Muscle layer of colon (tissue), 2 donors: Measurements from ENCODE around the gene FLRT1.

Experiments
- H3K27ac ChIP-seq: one replicate; pipeline ENCODE4 v1.7.0; 2013; ENCODE audit warnings: low read depth, mild to moderate bottlenecking, low read length, moderate library complexity
- H3K27me3 ChIP-seq, 2 donors: one replicate each; pipeline ENCODE4 v1.7.0; 2013; ENCODE audit warnings: low read length in 2 of 2, mild to moderate bottlenecking in 2 of 2; ENCODE audit not compliant: insufficient read depth in 2 of 2, control insufficient read depth in 1 of 2
- H3K36me3 ChIP-seq: one replicate; pipeline ENCODE4 v1.7.0; 2013; ENCODE audit warnings: mild to moderate bottlenecking, low read length; ENCODE audit not compliant: insufficient read depth
- H3K4me1 ChIP-seq: one replicate; pipeline ENCODE4 v1.7.0; 2013; ENCODE audit warnings: mild to moderate bottlenecking, low read length; ENCODE audit not compliant: insufficient read depth
- H3K4me3 ChIP-seq, 2 donors: one replicate each; pipeline ENCODE4 v1.7.0; 2013; ENCODE audit warnings: low read length in 2 of 2, low read depth in 1 of 2, mild to moderate bottlenecking in 1 of 2, moderate library complexity in 1 of 2
- H3K9ac ChIP-seq: one replicate; pipeline ENCODE4 v1.7.0; 2013; ENCODE audit warnings: low read length
- H3K9me3 ChIP-seq: one replicate; pipeline ENCODE4 v1.7.0; 2013; ENCODE audit warnings: mild to moderate bottlenecking, low read length
- donor health status: abdominal sarcoma.
- donor health status: Adenocarcinoma of cecum.

Gene FLRT1

GRCh38 chr11:64074239-64074638, 38.5 kb downstream of the FLRT1 start:
- Histone ChIP-seq H3K27ac (no peak overlapping the region), H3K36me3 (no peaks in the 10 kb centered on the region), H3K9ac (no peak overlapping the region), H3K4me3 (no peak overlapping the region), H3K4me1 (peaks cover 7% of the 10 kb centered on the region), H3K9me3 (no peaks in the 10 kb centered on the region), H3K27me3 (no peaks in the 10 kb centered on the region)

GRCh38 chr11:64076758-64077157, 41.0 kb downstream of the FLRT1 start:
- no peak overlapping the region for H3K27ac ChIP-seq
- H3K4me1 ChIP-seq = peaks cover 4% of the 10 kb centered on the region
- H3K36me3 ChIP-seq = no peaks in the 10 kb centered on the region
- no peak overlapping the region for H3K9ac ChIP-seq
- H3K27me3 ChIP-seq = no peaks in the 10 kb centered on the region
- no peaks in the 10 kb centered on the region for H3K9me3 ChIP-seq
- H3K4me3 ChIP-seq = no peak overlapping the region

DNA sequence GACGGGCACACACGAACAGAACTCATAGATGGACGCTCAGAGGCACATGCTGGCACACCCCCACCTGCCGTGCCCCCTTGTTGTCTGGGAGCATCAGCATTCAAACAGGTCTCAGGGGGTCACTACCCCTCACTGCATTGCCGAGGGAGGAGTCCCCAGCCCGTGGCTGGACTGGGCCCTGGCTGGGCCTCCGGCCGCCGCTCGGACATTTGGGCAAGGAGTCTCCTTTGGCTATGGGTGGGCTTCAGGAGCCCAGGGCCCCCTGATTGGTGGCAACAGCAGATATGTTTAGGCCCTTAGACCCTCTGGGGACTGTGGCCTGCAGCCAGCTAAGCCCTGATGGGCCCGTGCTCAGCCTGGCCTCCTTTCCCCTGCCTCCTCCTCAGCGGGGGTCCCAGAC, 41.9 kb downstream of the FLRT1 start:
- H3K27me3 ChIP-seq = no peaks in the 10 kb centered on the region
- no peaks in the 10 kb centered on the region for H3K4me1 ChIP-seq
- H3K36me3 ChIP-seq = no peaks in the 10 kb centered on the region
- H3K9ac ChIP-seq = no peak overlapping the region
- no peak overlapping the region for H3K4me3 ChIP-seq
- no peak overlapping the region for H3K27ac ChIP-seq
- H3K9me3 ChIP-seq = no peaks in the 10 kb centered on the region

DNA sequence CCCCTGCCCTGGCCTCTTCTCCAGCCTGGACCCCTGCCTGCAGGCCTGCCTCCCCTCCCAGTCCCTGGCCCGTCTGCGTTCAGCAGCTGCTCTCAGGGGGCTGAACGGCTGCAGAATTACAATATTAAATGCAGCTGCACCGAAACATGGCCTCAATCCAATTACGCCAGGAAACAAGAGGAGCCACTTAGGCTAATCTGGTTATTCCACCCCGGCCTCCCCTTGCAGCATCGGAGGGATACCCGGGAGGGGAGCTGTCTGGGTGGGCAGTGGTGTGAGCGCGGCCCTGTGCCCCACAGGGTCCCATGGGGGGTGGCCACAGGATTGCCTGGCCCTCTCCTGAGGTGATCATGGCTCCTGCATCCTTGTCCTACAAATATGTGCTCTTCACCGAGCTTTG, 42.6 kb downstream of the FLRT1 start:
- H3K27ac ChIP-seq = no peak overlapping the region

GRCh38 chr11:64078905-64079304, 43.2 kb downstream of the FLRT1 start:
- Histone ChIP-seq H3K27ac (no peak overlapping the region), H3K27me3 (no peaks in the 10 kb centered on the region), H3K9me3 (no peaks in the 10 kb centered on the region), H3K4me1 (no peaks in the 10 kb centered on the region), H3K9ac (no peak overlapping the region), H3K4me3 (no peak overlapping the region), H3K36me3 (no peaks in the 10 kb centered on the region)

More for the DNA sequence above, 42.6 kb downstream of the FLRT1 start:
- Histone ChIP-seq H3K4me1 (no peaks in the 10 kb centered on the region), H3K9ac (no peak overlapping the region), H3K9me3 (no peaks in the 10 kb centered on the region), H3K4me3 (no peak overlapping the region), H3K27me3 (no peaks in the 10 kb centered on the region), H3K36me3 (no peaks in the 10 kb centered on the region)

DNA sequence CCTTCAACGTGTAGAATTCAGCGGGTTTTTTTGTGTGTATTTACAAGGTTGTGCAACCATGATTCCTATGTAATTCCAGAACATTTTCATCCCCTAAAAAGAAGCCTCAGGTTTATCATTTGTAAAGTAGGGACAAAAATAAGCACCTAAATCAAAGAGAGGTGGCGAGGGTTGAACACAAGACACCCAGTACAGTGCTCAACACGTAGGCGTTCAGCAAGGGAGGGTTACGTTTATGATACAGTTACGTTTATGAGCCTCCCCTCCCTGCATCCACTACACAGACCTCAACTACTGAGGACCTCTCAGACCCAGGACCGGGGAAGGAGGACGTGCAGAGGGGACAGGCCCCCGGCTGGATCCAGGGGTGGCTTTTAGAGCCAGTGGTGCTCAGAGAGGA, 44.7 kb downstream of the FLRT1 start:
- Histone ChIP-seq H3K9me3 (no peaks in the 10 kb centered on the region), H3K4me3 (no peak overlapping the region), H3K9ac (no peak overlapping the region), H3K36me3 (no peaks in the 10 kb centered on the region), H3K27me3 (no peaks in the 10 kb centered on the region), H3K27ac (no peak overlapping the region), H3K4me1 (no peaks in the 10 kb centered on the region)

DNA sequence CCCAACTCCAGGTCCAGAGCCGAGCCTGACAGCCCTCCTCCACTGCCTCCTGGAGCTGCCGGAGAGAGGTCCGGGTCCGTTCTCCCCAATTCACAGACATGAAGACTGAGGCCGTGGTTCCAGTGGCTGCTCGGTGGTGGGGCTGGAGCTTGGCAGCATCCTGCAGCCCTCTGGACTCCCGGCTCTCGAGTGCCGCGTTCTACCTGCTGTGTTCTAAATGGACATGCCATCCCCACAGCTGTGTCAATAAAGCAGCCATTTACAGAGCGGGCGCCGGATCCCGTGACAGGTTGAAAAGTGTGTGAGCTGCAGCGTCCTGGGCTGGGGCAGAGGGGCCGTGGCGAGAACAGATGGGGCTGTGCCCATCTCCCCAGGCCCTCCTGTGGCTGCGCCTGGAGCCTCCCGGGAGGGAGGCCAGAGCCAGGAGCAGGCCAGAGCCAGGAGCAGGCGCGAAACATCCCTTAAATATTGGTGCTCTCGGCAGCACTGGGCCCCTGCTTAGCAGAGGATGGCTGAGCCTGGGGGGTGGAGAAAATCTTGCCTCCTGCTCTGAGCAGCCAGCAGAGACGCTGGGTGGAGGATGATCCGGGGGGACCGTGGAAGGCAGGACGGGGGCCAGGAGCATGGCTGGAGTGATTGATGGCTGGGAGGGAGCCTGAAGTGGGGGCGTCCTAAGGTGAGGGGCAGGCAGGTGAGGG, 46.2 kb downstream of the FLRT1 start:
- peaks cover 9% of the 10 kb centered on the region for H3K4me1 ChIP-seq
- no peak overlapping the region for H3K27ac ChIP-seq
- H3K36me3 ChIP-seq = no peaks in the 10 kb centered on the region
- H3K4me3 ChIP-seq = no peak overlapping the region
- H3K27me3 ChIP-seq = no peaks in the 10 kb centered on the region
- H3K9me3 ChIP-seq = no peaks in the 10 kb centered on the region
- no peak overlapping the region for H3K9ac ChIP-seq

GRCh38 chr11:64083398-64084080, 47.8 kb downstream of the FLRT1 start:
- Histone ChIP-seq H3K9me3 (no peaks in the 10 kb centered on the region), H3K36me3 (no peaks in the 10 kb centered on the region), H3K27ac (no peak overlapping the region)

DNA sequence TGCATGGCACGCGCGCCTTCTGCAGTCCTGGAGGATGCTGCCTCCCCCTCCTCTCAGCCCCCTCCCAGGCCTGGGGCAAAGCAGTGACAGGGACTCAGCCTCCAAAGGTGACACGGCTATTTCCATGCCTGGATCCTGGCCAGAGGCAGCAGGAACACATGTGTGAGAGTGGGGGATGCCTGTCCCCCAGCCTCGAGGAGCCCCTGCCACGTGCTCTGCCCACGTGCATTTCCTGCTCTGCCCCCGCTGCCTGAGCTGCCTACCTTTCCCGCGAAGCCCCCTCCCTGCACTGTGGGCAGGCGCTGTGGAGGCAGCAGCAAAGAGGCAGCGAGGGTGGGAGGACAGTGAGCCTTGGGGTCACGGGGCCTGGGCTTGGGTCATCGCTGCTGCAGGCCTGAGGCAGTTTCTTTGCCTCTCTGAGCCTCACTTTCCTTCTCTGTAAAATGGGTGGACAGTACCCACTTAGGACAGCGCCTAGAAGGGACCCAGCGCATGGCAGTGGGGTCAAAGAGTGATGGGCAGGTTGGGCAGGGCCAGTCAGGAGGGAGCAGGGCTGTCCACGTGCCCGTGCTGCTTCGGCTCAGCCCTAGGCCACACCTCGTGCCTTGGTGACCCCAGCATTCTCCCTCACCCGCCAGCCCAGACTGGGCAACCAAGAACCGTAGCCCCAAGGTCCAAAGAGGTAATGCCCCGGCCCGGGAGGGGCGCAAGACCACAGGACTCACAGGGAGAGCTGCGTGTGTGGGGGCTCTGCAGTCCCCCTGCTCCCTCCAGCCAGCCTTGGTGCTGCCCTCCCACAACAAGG, 48.6 kb downstream of the FLRT1 start:
- no peak overlapping the region for H3K27ac ChIP-seq
- H3K36me3 ChIP-seq = no peaks in the 10 kb centered on the region
- no peaks in the 10 kb centered on the region for H3K9me3 ChIP-seq
- no peaks in the 10 kb centered on the region for H3K27me3 ChIP-seq
- peaks cover 23% of the 10 kb centered on the region for H3K4me1 ChIP-seq
- H3K9ac ChIP-seq = no peak overlapping the region
- no peak overlapping the region for H3K4me3 ChIP-seq

More at GRCh38 chr11:64083398-64084080, 47.8 kb downstream of the FLRT1 start:
- Histone ChIP-seq H3K4me3 (no peak overlapping the region), H3K27me3 (no peaks in the 10 kb centered on the region), H3K9ac (no peak overlapping the region), H3K4me1 (peaks cover 14% of the 10 kb centered on the region)

GRCh38 chr11:64084951-64085710, 49.4 kb downstream of the FLRT1 start:
- no peak overlapping the region for H3K4me3 ChIP-seq
- no peaks in the 10 kb centered on the region for H3K27me3 ChIP-seq
- no peak overlapping the region for H3K9ac ChIP-seq
- no peaks in the 10 kb centered on the region for H3K36me3 ChIP-seq
- H3K4me1 ChIP-seq = peaks cover 30% of the 10 kb centered on the region
- H3K9me3 ChIP-seq = no peaks in the 10 kb centered on the region
- H3K27ac ChIP-seq = no peak overlapping the region
